OCI-LY1 (cell line): ENCODE data around the gene CHD5.

ENCODE experiments used
- CTCF ChIP-seq: fragments of 200-600 bp; sonication (generic), shearing (Covaris generic); IDR thresholded peaks from 2 replicates; pipeline ENCODE4 v1.5.1; 2017; ENCODE audit warnings: mild to moderate bottlenecking, antibody characterized with exemption, low read length, moderate library complexity, mixed read lengths
- EZH2 ChIP-seq: fragments of 200-600 bp; sonication (generic), shearing (Covaris generic); IDR thresholded peaks from 2 replicates; pipeline ENCODE4 v1.8.0; 2017; ENCODE audit warnings: borderline replicate concordance, mixed run types, mild to moderate bottlenecking, antibody characterized with exemption, low read length, moderate library complexity, mixed read lengths

GRCh38 chr1:6145864-6146410 is 34.2 kb downstream of the CHD5 start:
- TF ChIP-seq EZH2 (no peak), CTCF (no peak)
